HG03558 (cell line): ENCODE data around the gene MTFMT.
"Not testable (repeated sequence)": the region's sequence is repeated elsewhere in the genome, so short reads cannot be mapped to it uniquely, and the experiment has no call there.

Experiments used
- ATAC-seq: cut with Tn5 transposase; IDR thresholded peaks from one replicate; pipeline ENCODE4 v1.9.1; 2021; ENCODE audit warnings: moderate number of reproducible peaks; ENCODE audit not compliant: unreplicated experiment; ENCODE audit errors: extremely low read depth

The MTFMT gene

DNA sequence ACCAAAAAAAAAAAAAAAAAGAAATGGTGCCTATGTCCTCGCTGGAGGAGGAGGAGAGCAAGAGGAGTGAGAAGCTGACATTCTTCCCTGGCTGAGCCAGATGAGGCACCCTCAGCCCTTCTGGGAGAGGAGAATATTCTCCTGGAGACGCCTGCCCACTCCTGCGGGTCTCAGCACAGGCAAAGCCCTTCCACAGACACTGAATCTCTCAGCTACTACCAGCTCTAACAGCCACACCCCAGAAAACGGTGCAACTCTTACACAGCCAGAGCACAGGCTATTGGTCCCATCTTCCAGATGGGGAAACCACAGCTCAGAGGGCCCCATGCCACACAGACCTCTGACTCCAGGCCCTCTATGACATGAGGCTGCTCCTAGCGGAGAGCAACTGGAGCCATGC, 32.6 kb upstream of the MTFMT start:
- no peak for ATAC-seq

DNA sequence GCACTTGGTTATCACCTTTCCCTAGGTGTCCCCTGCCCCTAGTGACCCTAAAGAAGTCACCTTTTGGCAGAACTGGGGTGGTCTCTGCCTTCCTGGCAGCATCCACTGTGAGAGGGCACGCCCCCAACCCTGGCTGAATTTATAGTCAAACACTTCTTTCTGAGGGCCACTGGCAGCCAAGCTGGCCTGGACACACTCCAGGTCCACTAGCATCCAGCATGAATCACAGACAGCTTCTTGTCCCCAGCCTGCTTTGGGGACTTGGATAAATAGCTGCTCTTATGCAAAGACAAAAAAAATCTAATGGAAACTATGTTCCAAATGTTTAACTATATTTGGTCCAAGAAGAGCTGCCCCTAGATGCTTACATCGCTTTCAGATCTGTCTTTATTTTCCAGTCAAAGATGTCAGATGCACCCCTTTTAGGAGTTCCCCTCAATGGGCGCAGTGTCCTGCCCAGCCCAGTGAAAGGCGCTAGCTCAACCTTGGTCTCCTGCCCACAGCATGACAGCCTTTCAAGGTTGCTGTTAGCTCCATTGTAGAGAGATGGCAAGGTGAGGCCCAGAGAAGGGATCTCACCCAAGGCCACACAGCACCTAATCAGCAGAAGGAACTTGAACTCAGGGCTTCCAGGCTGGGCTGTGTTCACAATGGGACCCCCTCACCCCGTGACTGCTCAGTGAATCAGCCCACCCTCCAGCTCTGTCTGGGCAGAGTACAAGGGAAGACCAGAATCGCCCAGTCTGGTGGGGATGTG, 31.4 kb upstream of the MTFMT start:
- no peak for ATAC-seq

DNA sequence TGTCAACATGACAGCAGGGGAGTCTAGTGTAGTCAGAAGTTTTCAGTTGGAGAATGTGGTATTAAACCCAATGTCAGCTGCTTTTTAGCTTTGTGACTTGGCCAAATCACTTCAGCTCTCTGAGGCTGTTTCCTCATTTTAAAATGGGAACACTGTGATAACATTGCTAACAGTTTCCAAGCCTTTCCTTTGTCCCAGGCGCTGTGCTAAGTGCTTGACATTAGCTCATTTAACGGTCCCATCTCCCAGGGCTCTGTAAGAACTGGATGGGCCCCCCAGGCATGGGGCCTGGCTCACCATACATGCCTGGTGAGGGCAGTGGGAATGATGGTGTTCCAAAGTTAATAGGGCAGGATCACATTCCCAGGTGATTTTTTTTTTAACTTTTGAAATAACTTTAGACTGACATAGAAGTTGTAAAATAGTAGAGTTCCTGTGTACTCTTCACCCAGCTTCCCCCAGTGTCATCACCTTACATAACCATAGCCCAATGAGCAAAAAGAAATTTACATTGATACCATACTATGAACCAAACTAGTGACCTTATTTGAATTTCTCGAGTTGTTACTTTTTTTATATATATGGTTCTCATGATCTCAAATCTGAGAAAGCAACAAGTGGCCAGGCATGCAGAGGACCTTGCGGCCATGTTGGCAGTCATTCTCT, 30.6 kb upstream of the MTFMT start:
- no peak for ATAC-seq

DNA sequence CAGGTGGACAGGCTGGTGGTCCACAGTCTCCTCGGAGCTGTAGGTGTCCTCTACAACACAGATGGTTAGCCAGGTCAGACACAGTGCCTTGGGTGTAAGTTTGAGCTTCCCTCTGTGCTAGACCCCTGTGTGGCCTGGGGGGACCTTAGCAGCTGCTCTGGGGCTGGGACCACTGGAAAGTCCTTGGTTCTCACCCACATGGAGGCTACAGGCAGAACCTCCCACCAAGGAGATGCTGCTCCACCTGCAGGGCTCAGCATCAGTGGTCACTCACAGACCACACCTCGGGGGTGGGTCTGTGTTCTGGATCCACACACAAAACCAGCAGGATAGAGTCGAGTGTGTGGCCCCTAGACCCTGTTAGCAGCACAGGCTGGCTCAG, 29.9 kb upstream of the MTFMT start:
- ATAC-seq, result no peak

- ATAC-seq, result no peak
Observed at GRCh38 chr15:65058394-65059368, 29.2 kb upstream of the MTFMT start.

DNA sequence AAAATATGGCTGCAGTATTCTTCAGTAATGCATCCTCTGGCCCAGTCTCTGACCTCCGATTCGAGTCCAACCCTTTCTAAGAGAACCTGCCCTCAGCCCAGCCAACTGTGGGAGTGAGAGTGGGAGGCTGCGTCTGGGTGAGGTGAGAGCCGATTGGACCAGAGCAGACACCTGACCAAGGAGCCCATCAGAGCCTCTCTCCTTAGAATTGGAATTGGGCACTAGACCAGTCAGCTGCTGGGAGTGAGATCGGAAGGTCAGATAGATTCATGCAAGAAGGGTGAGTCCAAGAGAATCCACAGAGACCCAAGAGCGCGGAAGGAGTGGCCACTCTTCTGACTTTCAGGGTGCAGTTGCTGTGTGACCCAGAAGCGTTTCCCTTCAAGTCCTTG, 28.1 kb upstream of the MTFMT start:
- no peak for ATAC-seq

GRCh38 chr15:65056868-65057548, 27.6 kb upstream of the MTFMT start:
- no peak for ATAC-seq

- no peak for ATAC-seq
Observed at GRCh38 chr15:65056106-65056505, 26.7 kb upstream of the MTFMT start.

DNA sequence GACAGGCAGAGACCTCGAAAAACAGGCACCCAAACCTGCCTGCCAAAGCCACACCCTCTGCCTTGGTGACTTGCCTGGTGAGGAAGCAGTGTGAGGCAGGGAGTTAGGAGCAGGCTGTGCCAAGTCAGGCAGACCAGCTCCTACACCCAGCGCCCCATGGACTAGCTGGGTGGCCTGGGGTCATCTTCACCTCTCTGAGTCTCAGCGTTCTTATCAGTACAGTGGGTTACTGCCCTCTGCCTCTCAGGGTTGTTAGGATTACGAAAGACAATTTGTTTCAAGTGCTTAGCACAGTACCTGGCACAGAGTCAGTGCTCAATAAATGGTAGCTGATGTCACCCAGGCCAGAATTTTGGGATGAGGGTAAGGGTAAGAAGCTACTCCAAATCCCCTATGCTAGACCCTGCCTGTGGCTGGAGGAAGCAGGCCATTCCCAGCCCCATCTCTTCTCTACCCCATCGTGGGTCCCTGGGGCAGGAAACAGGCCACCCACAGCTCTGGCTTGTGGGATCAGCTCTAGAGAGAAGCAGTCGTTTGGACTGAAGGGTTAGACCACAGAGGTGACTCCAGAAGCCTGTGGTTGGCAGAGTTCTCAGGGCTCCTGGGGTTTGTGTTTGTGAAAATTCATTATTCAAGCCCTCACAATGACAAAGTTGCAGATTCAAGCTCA, 25.9 kb upstream of the MTFMT start:
- no peak for ATAC-seq

- ATAC-seq, result no peak
Observed at GRCh38 chr15:65054333-65055200, 25.1 kb upstream of the MTFMT start.

DNA sequence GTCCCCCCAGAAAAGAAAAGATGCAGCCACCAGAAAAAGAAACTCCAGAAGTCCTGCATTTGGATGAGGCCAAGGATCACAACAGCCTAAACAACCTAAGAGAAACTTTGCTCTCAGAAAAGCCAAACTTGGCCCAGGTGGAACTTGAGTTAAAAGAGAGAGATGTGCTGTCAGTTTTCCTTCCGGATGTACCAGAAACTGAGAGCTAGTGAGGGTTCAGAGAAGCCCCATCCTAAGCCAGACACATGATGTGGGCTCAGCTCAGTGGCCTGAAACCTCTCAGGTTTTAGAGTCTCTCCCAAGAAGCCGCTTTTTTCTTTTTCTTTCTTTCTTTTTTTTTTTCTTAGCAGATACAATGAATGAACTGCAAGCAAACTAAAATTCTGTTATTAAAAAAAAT, 23.5 kb upstream of the MTFMT start:
- no peak for ATAC-seq

DNA sequence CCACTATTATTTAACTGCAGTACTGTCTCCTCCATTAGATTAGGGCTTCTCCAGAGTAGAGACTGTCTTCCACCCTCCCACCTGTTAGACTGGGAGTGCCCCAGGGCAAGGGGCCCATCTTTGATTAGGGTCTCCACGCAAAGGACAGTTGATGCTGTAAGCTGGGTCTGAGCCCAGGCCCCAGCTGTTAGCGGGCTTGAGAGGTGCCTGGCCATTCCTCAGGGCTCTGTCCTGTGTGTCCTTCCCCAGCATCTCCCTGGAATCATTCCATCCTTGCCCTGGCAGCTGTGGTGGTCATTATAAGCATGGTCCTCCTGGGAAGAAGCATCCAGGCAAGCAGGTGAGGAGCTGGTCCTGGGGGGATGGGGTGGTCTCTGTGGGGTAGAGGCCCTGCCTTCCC, 21.8 kb upstream of the MTFMT start:
- no peak for ATAC-seq

GRCh38 chr15:65050270-65050669, 20.8 kb upstream of the MTFMT start:
- no peak for ATAC-seq

DNA sequence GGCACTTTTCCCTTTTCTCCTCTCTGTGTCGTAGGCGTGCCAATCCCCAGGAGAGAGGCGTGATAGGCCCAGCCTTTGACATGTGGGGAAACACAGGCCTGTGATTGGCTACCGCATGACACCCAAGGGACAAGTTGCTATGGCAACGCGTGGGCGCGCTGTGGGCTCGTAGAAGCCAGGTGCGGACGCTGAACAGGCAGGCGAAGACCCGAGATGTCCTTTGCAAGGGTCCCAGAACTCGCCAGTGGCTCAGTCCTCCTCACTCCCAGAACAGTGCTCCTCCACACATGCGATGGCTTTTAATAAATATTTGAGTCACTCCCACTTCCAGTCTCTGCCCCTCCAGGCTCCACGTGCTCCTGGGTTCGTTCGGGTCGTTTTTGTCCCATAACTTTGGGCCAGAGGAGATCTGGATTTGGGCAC, 20.0 kb upstream of the MTFMT start:
- no peak for ATAC-seq

DNA sequence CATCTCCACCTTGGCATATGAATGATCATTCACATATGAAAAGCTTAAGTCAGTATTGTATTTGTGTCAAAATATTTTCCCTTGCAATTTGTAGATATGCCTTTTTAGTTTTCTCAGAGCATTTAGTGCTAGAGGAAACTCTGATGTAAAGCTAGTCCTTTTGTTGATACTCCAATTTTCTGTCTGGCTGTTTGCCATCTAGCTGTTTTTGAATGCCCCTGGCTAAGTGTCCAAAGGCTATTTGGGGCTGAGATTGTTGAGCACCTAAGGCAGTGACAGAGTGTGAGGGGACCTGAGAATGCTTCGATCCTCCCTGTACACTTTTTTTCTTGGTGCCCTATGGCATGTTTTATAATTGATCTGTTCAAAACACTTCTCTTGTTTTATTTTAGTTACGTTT, 18.8 kb upstream of the MTFMT start:
- ATAC-seq, result no peak

GRCh38 chr15:65044724-65045481, 15.5 kb upstream of the MTFMT start, which contains the start of gene SLC51B:
Gene SLC51B (plus strand): TSS chr15:65045387. CDS start chr15:65050005, 4,618 bp downstream.
- no peak for ATAC-seq

DNA sequence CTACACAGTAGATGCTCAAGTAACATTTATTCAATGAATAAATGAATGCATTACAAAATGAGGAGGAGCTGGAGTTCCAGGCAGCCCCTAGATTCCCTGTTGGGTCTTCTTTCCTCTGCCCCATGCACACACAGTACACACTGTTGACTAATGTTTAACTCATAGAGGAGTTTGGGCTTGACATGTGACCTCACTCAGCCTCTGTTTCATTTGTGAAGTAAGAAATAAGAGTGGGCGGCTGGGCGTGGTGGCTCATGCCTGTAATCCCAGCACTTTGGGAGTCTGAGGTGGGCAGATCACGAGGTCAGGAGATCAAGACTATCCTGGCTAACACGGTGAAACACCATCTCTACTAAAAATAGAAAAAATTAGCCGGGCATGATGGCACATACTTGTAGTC, 14.8 kb upstream of the MTFMT start:
- not testable (repeated sequence) for ATAC-seq

DNA sequence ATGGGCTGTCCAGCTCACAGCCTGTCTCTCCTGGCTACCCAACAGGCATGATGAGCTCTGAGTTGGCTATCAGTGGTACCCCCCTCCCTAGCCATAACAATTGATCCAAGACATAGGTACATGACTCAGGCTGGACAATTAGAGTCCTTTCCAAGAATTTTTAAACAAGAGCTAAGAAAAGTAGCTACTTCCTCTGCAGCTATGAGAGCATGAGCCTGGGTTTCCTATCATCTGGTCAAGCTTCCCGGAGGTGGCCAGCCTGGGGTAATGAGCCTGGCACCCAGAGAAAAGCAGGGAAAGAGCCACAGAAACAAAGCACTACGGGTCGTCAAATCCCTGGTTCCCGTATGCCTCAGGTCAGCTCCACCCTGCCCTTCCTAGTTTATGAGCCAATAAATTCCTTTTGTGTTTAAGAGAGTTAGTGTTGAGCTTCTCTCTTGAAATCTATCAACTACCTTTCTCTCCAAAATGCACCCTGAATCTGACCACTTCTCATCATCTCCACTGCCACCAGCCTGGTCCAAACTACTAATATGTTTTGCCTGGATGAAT, 13.4 kb upstream of the MTFMT start:
- no peak for ATAC-seq
